Panc1 (cell line): ENCODE data around the gene NRCAM. TPM values are rescaled to one million over a fixed set of nuclear protein-coding genes. Genes with fewer than 3 reads are reported as not detected.

ENCODE experiments used
- ATAC-seq: fragments of 200-7000 bp; cut with Tn5 transposase; 2 replicates; pipeline ENCODE4 v1.9.1; 2020; ENCODE audit warnings: mild to moderate bottlenecking, moderate library complexity
- BruUV-seq: library from RNA; stranded (reverse); fragments of 400-500 nt; replicated peaks from 2 replicates; lab custom pipeline; 2021; lab: Mats Ljungman, UMichigan
- CTCF ChIA-PET: fragments of 300-600 bp; sonication (Branson Sonifier 250); formaldehyde crosslinking; loops from one replicate; lab custom pipeline; 2022; ENCODE audit warnings: antibody characterized with exemption; lab: Charles Lee
- POLR2A ChIA-PET: fragments of 300-600 bp; sonication (Branson Sonifier 250); formaldehyde crosslinking; loops from one replicate; lab custom pipeline; 2022; ENCODE audit warnings: antibody characterized with exemption; lab: Charles Lee
- DNase-seq: peaks from one replicate; pipeline ENCODE4 v3.0.0-alpha.2; 2010; ENCODE audit warnings: low read depth, low spot score
- H3K27ac ChIP-seq: 2 replicates; pipeline ENCODE4 v1.5.1; 2011; ENCODE audit warnings: mild to moderate bottlenecking, low read length, inconsistent platforms
- H3K27me3 ChIP-seq: fragments of 200-500 bp; sonication (Bioruptor generic); 2 replicates; pipeline ENCODE4 v1.6.0; 2014; ENCODE audit warnings: low read length, inconsistent platforms; ENCODE audit not compliant: control insufficient read depth, insufficient read depth
- H3K36me3 ChIP-seq: fragments of 200-500 bp; sonication (Bioruptor generic); 2 replicates; pipeline ENCODE4 v1.5.1; 2014; ENCODE audit warnings: inconsistent platforms, mild to moderate bottlenecking, low read length, moderate library complexity; ENCODE audit not compliant: control insufficient read depth, insufficient read depth
- H3K4me1 ChIP-seq: 2 replicates; pipeline ENCODE4 v1.5.1; 2011; ENCODE audit warnings: inconsistent platforms, mild to moderate bottlenecking, low read length, moderate library complexity; ENCODE audit not compliant: control insufficient read depth, insufficient read depth
- H3K4me3 ChIP-seq, 2 experiments: 2 replicates each; pipeline ENCODE4 v1.5.1; 2011 to 2012; ENCODE audit warnings: low read depth in 2 of 2, low read length in 2 of 2, mild to moderate bottlenecking in 2 of 2, inconsistent platforms in 1 of 2, moderate library complexity in 1 of 2
- H3K9me3 ChIP-seq: fragments of 200-500 bp; sonication (Bioruptor generic); 2 replicates; pipeline ENCODE4 v1.5.1; 2014; ENCODE audit warnings: low read depth, mild to moderate bottlenecking, inconsistent platforms, low read length, moderate library complexity; ENCODE audit not compliant: control insufficient read depth, insufficient read depth
- CTCF ChIP-seq: fragments of 450-650 bp; IDR thresholded peaks from 2 replicates; pipeline ENCODE4 v1.5.1; 2017; ENCODE audit warnings: mild to moderate bottlenecking
- POLR2AphosphoS5 ChIP-seq: IDR thresholded peaks from 2 replicates; pipeline ENCODE4 v1.6.1; 2012; ENCODE audit warnings: mild to moderate bottlenecking, low read depth, low read length, moderate library complexity
- REST ChIP-seq, 2 experiments: IDR thresholded peaks; 2 replicates each; pipeline ENCODE4 v1.6.1; 2011 to 2012; ENCODE audit warnings: low read depth in 2 of 2, control low read depth in 1 of 2, low read length in 1 of 2, mild to moderate bottlenecking in 1 of 2, moderate library complexity in 1 of 2; ENCODE audit not compliant: insufficient read depth in 1 of 2
- SIN3A ChIP-seq: IDR thresholded peaks from 2 replicates; pipeline ENCODE4 v1.6.1; 2012; ENCODE audit warnings: low read depth, mild to moderate bottlenecking, low read length, moderate library complexity, borderline replicate concordance; ENCODE audit not compliant: insufficient read depth
- TCF7L2 ChIP-seq: IDR thresholded peaks from 2 replicates; pipeline ENCODE4 v1.6.1; 2011; ENCODE audit warnings: mild to moderate bottlenecking, low read depth, low read length, inconsistent platforms
- in situ Hi-C: cut with HindIII; loops from 2 replicates; pipeline ENCODE4 v1.10.0; 2016; ENCODE audit warnings: low sequenced_read_pairs, low pct_unique_long_range_greater_than_20kb
- intact Hi-C: fragments of 100-400 bp; cut with micrococcal nuclease; formaldehyde crosslinking; loops from one replicate; pipeline ENCODE4 v1.10.0; 2022; ENCODE audit not compliant: unreplicated experiment
- total RNA-seq: library from RNA; stranded (reverse); gene quantifications from one replicate; pipeline ENCODE4 v1.2.1, GENCODE V29; 2021; ENCODE audit not compliant: unreplicated experiment

Gene NRCAM
- total RNA-seq, 1 experiment from 2014 or later: 0.21 TPM

GRCh38 chr7:108254259-108254658, 202.0 kb downstream of the NRCAM start:
- POLR2A ChIA-PET: no interaction called here
- H3K27ac ChIP-seq: no peak overlapping the region
- no peaks in the 10 kb centered on the region for H3K9me3 ChIP-seq
- TF ChIP-seq TCF7L2 (no peak), CTCF (no peak), SIN3A (no peak), POLR2AphosphoS5 (no peak), REST (IDR thresholded peaks at IDR 0.05; ENCODE audit: insufficient read depth in 1 of 2, low read depth in 2 of 2, low read length in 1 of 2) (no peak)
- CTCF ChIA-PET: no interaction called here
- H3K4me3 ChIP-seq: no peak overlapping the region
- ATAC-seq: no peak
- DNase-seq: no peak
- H3K27me3 ChIP-seq: no peaks in the 10 kb centered on the region
- in situ Hi-C loops: no loop called here
- no TSS peak for BruUV-seq
- no peaks in the 10 kb centered on the region for H3K4me1 ChIP-seq
- intact Hi-C loops: no loop called here
- H3K36me3 ChIP-seq: no peaks in the 10 kb centered on the region

GRCh38 chr7:108253275-108254044, 202.8 kb downstream of the NRCAM start:
- no peaks in the 10 kb centered on the region for H3K36me3 ChIP-seq
- H3K27me3 ChIP-seq: no peaks in the 10 kb centered on the region
- ChIA-PET CTCF (no interaction called here), POLR2A (no interaction called here)
- no peaks in the 10 kb centered on the region for H3K9me3 ChIP-seq
- BruUV-seq: no TSS peak
- no peak overlapping the region for H3K4me3 ChIP-seq
- intact Hi-C loops: no loop called here
- H3K27ac ChIP-seq: no peak overlapping the region
- TF ChIP-seq CTCF: no peak
- no peak for TF ChIP-seq TCF7L2
- no peak for TF ChIP-seq SIN3A
- ATAC-seq (no peak), DNase-seq (no peak)
- in situ Hi-C loops: no loop called here
- no peaks in the 10 kb centered on the region for H3K4me1 ChIP-seq
